Thymus (tissue), 11 donors: ENCODE results near the gene ERI3. TPM values are rescaled to one million over a fixed set of nuclear protein-coding genes. Genes with fewer than 3 reads are reported as not detected.

Source experiments
- DNase-seq, 9 donors: peaks; one replicate each; pipeline ENCODE4 v3.0.0-alpha.2; 2013; ENCODE audit warnings: low spot score in 9 of 9, low read depth in 6 of 9, missing footprints in 1 of 9
- H3K27ac ChIP-seq, 2 donors: one replicate each; pipeline ENCODE4 v1.5.1; 2013; ENCODE audit warnings: control low read depth in 1 of 2, low read depth in 1 of 2, low read length in 1 of 2, mild to moderate bottlenecking in 1 of 2, moderate library complexity in 1 of 2
- H3K27me3 ChIP-seq, 2 donors: one replicate each; pipeline ENCODE4 v1.5.1; 2013; ENCODE audit warnings: low read length in 1 of 2; ENCODE audit not compliant: control insufficient read depth in 2 of 2, insufficient read depth in 1 of 2
- H3K36me3 ChIP-seq, 2 donors: one replicate each; pipeline ENCODE4 v1.5.1; 2013; ENCODE audit warnings: low read length in 1 of 2, mild to moderate bottlenecking in 1 of 2, moderate library complexity in 1 of 2; ENCODE audit not compliant: control insufficient read depth in 2 of 2, insufficient read depth in 2 of 2
- H3K4me1 ChIP-seq, 2 donors: one replicate each; pipeline ENCODE4 v1.5.1; 2013; ENCODE audit warnings: low read length in 2 of 2; ENCODE audit not compliant: control insufficient read depth in 2 of 2, insufficient read depth in 2 of 2
- H3K4me3 ChIP-seq, 2 donors: one replicate each; pipeline ENCODE4 v1.5.1; 2013; ENCODE audit warnings: low read length in 2 of 2, control low read depth in 1 of 2, mild to moderate bottlenecking in 1 of 2
- H3K9me3 ChIP-seq, 2 donors: one replicate each; pipeline ENCODE4 v1.5.1; 2013; ENCODE audit warnings: low read length in 1 of 2, mild to moderate bottlenecking in 1 of 2; ENCODE audit not compliant: control insufficient read depth in 2 of 2, insufficient read depth in 1 of 2
- WGBS: extraction: QIAGEN DNeasy Blood & Tissue Kit; methylation state at CpG from one replicate; pipeline ENCODE4 v1.1.7; 2013; 5-methylcytosine and 5-hydroxymethylcytosine counted together
- polyA plus RNA-seq: library from polyadenylated mRNA; stranded (reverse); fragments of 200-250 nt; gene quantifications from one replicate; pipeline ENCODE4 v1.2.3, GENCODE V29; 2013
- total RNA-seq: library from RNA; stranded (reverse); fragments of 120-200 nt; gene quantifications from one replicate; pipeline ENCODE4 v1.2.4, GENCODE V29; 2013
- donor health status: healthy.

The ERI3 gene
- total and polyA plus RNA-seq, 2 donors = 28.0 to 42.4 TPM

DNA sequence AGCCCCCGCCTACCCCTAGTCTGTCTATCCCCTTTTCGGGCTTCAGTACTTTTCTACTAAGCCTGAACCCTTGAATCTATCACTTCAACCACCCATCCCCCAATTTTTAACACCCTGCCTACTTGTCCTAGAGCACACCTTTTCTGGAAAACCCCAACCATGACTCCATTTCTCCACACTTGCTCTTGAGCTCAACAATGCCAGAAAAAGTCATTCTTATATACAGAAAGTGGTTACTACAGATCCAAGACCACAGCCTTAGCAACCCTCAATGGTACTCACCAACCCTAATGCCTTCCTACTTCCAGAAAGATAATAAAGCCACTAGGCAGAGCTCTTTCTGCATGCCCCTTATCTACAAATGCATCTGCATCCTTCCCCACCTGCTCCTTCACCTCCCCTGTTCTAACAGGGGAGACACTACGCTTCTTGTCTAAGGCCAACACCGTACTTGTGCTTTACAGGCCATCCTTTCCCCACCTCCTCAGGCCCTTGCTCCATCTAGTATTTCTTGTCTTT is 100.6 kb downstream of the ERI3 start:
- Histone ChIP-seq H3K27me3 (no peaks in the 10 kb centered on the region), H3K4me3 (no peak overlapping the region), H3K4me1 (peaks cover 0 to 3% of the 10 kb centered on the region in 2 donors), H3K36me3 (peaks cover 6 to 10% of the 10 kb centered on the region in 2 donors), H3K27ac (no peak overlapping the region), H3K9me3 (no peaks in the 10 kb centered on the region)
- 71% methylated on average over 4 of the region's 4 CpGs for WGBS
- no peak for DNase-seq

- WGBS = 98% methylated on average over 23 of the region's 23 CpGs
- no peak for DNase-seq
- Histone ChIP-seq H3K36me3 (peaks cover 6 to 10% of the 10 kb centered on the region in 2 donors), H3K4me1 (peaks cover 0 to 3% of the 10 kb centered on the region in 2 donors), H3K27ac (no peak overlapping the region), H3K9me3 (no peaks in the 10 kb centered on the region), H3K4me3 (no peak overlapping the region), H3K27me3 (no peaks in the 10 kb centered on the region)
Observed at GRCh38 chr1:44251989-44252671, 102.9 kb downstream of the ERI3 start.

DNA sequence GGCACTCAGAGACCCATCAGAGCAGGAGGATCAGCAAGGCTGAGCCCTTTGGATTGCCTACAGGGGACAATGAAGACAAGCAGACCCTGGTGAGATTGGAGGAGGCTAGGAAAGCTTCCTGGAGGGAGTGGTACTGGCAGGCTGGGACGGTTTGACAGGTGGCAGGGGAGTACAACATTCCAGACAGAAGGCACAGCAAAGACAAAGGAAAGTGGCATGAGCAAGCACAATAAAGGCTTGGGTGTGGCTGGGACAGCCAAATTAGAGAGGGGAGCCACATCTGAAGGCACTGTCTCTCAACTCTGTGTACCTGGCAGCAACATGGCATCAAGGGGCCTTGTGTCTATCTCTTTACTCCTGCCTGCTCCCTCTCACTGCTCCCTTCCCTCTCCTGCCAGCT is 103.6 kb downstream of the ERI3 start:
- peaks cover 0 to 3% of the 10 kb centered on the region in 2 donors for H3K4me1 ChIP-seq
- 100% methylated on average over 1 of the region's 1 CpG for whole genome bisulfite sequencing
- peaks cover 3 to 7% of the 10 kb centered on the region in 2 donors for H3K36me3 ChIP-seq
- no peak overlapping the region for H3K27ac ChIP-seq
- no peak overlapping the region for H3K4me3 ChIP-seq
- no peaks in the 10 kb centered on the region for H3K27me3 ChIP-seq
- DNase-seq = no peak
- H3K9me3 ChIP-seq = no peaks in the 10 kb centered on the region

GRCh38 chr1:44250068-44250781 is 104.8 kb downstream of the ERI3 start:
- H3K4me3 ChIP-seq = no peak overlapping the region
- H3K4me1 ChIP-seq = peaks cover 0 to 3% of the 10 kb centered on the region in 2 donors
- 97% methylated on average over 33 of the region's 33 CpGs for WGBS
- H3K27ac ChIP-seq = no peak overlapping the region
- H3K9me3 ChIP-seq = no peaks in the 10 kb centered on the region
- peaks cover 0 to 7% of the 10 kb centered on the region in 2 donors for H3K36me3 ChIP-seq
- DNase-seq = no peak
- H3K27me3 ChIP-seq = no peaks in the 10 kb centered on the region

DNA sequence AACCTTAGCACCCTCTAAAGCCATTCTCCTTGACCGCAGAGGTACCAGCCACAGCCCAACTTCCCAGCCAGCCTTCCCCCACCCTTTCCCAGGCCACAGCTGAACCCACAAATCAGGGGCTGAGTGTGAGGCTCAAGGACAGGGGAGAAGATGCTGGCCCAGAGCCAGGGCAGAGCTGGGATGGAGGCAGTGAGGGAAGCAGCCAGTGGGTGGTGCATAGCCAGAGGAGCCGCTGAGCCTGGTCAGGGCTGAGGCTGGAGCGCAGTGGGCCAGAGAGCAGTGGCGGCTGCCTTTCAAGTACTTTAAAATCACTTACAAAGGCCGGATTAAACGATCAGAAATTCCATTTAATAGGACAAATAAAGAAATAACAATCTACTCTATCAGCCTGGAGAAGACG is 105.5 kb downstream of the ERI3 start:
- peaks cover 0 to 7% of the 10 kb centered on the region in 2 donors for H3K36me3 ChIP-seq
- no peak overlapping the region for H3K4me3 ChIP-seq
- no peaks in the 10 kb centered on the region for H3K9me3 ChIP-seq
- H3K4me1 ChIP-seq = peaks cover 0 to under 1% of the 10 kb centered on the region in 2 donors
- 96% methylated on average over 7 of the region's 7 CpGs for WGBS
- no peaks in the 10 kb centered on the region for H3K27me3 ChIP-seq
- no peak for DNase-seq
- H3K27ac ChIP-seq = no peak overlapping the region

DNA sequence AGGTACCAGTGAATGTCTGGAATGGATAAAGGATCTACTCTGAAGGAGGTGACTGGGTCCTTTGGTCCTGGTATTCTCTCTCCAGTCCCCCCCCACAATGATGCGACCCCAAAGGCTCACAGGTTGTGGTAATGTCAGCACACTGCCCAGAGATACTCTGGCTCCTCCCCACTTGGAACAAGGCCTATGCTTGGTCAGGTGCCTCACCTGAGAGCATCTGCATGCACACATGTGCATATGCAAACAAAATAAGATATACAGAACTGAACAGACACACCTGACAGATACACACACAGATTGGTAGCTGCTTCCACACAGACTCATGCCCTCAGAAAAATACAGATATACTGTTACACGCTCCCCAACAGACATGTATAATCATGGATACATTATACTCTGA is 108.3 kb downstream of the ERI3 start:
- peaks cover 0 to 15% of the 10 kb centered on the region in 2 donors for H3K36me3 ChIP-seq
- no peaks in the 10 kb centered on the region for H3K27me3 ChIP-seq
- no peaks in the 10 kb centered on the region for H3K4me1 ChIP-seq
- no peaks in the 10 kb centered on the region for H3K9me3 ChIP-seq
- H3K27ac ChIP-seq = no peak overlapping the region
- DNase-seq = no peak
- WGBS = 95% methylated on average over 2 of the region's 2 CpGs
- no peak overlapping the region for H3K4me3 ChIP-seq

DNA sequence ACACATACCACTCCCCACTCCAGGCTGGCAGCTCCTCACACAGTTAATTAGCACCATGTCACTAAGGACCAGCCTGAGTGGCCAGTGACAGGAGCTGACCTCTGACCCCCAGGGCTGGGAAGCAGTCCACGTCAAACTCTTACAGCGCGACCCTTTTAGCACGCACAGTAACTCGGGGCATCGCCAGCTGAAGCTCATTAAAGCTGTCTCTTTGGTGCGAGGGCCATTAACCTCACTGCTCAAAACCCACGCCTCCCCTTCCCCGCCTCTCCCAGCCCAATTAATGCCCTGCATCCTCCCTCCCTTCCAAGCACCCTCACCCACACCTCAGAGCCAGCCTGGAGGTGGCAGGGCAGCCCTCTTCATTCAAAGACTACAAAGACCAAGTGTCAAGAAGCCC is 110.1 kb downstream of the ERI3 start:
- no peaks in the 10 kb centered on the region for H3K27me3 ChIP-seq
- H3K4me3 ChIP-seq = no peak overlapping the region
- H3K27ac ChIP-seq = no peak overlapping the region
- no peaks in the 10 kb centered on the region for H3K4me1 ChIP-seq
- peaks cover 5 to 14% of the 10 kb centered on the region in 2 donors for H3K36me3 ChIP-seq
- 95% methylated on average over 9 of the region's 9 CpGs for WGBS
- DNase-seq = no peak
- no peaks in the 10 kb centered on the region for H3K9me3 ChIP-seq

DNA sequence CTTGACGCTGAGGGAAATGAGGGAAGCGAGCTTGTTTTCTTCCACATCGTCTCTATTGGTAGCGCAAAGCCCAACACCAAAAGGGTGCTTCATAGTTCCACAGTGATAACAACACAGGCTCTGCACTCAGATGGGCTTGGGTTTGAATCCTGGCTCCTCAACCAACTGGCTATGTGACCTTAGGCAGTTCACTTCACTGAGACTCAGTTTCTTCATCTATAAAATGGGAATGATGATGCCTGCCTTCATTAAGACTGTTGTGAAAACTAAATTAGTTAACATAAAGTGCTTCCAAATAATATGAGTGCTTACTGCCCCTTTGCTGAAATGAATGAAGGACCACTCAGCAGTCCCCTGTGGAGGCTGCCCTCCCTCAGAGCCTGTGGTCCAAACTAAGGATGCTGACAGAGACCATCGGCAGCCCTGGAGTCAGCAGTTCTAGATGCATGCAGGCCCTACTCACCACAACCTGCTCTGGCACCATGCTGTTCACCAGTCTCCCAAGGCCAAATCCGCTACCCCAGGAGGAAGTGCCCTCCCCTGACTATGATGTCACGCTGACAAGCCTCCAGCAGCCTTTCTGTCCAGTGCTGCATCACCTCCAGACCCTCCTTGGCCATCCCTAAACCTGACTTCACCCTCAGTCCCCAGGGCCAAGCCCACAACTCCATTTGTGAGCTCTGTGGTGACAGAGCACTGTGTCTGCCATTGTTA is 111.1 kb downstream of the ERI3 start:
- Histone ChIP-seq H3K4me3 (no peak overlapping the region), H3K27me3 (no peaks in the 10 kb centered on the region), H3K27ac (no peak overlapping the region), H3K4me1 (no peaks in the 10 kb centered on the region), H3K36me3 (peaks cover 8 to 15% of the 10 kb centered on the region in 2 donors), H3K9me3 (no peaks in the 10 kb centered on the region)
- 96% methylated on average over 7 of the region's 7 CpGs for WGBS
- no peak for DNase-seq

GRCh38 chr1:44242746-44243145 is 112.3 kb downstream of the ERI3 start:
- no peaks in the 10 kb centered on the region for H3K9me3 ChIP-seq
- WGBS = 94% methylated on average over 16 of the region's 16 CpGs
- H3K36me3 ChIP-seq = peaks cover 8 to 15% of the 10 kb centered on the region in 2 donors
- no peak for DNase-seq
- H3K4me3 ChIP-seq = no peak overlapping the region
- H3K27me3 ChIP-seq = no peaks in the 10 kb centered on the region
- H3K27ac ChIP-seq = no peak overlapping the region
- H3K4me1 ChIP-seq = peaks cover 0 to 8% of the 10 kb centered on the region in 2 donors
